Testis (tissue), 2 donors: ENCODE data around the gene CCR6.

Experiments used
- POLR2A ChIP-seq: fragments of 450-650 bp; IDR thresholded peaks from one replicate; pipeline ENCODE4 v1.6.1; 2017; ENCODE audit warnings: antibody characterized with exemption, mild to moderate bottlenecking, moderate library complexity
- TF ChIP-seq, protein P1 (sequence below), 3 experiments: fragments of 450-650 bp in 2 of 3; fragments of 200-600 bp in 1 of 3; sonication (generic) in 1 of 3; IDR thresholded peaks; one replicate each; pipeline ENCODE4 v1.5.1; 2016 to 2019; ENCODE audit warnings: antibody characterized with exemption in 3 of 3, mild to moderate bottlenecking in 2 of 3, moderate library complexity in 1 of 3

DNA sequence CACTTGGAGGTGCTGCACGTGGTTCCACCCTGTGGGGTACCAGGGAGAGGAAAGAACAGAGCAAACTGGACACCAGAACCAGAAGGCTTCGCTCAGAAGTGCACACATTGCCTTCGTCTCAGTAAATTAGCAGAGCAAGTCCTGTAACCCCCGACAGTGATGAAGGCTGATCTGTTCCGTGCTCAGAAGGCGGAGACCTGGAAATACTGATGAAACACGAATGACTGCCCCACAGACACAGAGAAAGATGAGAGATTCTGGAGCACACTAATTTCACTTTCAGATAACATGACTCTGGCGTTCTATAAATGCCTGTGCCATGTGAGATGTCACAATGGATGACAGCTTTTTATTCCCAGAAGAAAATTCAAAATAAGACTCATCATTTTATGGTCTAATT, 44.2 kb upstream of the CCR6 start:
- no peak for TF ChIP-seq POLR2A
- TF ChIP-seq, protein P1, sequence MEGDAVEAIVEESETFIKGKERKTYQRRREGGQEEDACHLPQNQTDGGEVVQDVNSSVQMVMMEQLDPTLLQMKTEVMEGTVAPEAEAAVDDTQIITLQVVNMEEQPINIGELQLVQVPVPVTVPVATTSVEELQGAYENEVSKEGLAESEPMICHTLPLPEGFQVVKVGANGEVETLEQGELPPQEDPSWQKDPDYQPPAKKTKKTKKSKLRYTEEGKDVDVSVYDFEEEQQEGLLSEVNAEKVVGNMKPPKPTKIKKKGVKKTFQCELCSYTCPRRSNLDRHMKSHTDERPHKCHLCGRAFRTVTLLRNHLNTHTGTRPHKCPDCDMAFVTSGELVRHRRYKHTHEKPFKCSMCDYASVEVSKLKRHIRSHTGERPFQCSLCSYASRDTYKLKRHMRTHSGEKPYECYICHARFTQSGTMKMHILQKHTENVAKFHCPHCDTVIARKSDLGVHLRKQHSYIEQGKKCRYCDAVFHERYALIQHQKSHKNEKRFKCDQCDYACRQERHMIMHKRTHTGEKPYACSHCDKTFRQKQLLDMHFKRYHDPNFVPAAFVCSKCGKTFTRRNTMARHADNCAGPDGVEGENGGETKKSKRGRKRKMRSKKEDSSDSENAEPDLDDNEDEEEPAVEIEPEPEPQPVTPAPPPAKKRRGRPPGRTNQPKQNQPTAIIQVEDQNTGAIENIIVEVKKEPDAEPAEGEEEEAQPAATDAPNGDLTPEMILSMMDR (IDR thresholded peaks at IDR 0.05) = no peak
